Measurements from ENCODE around the gene TRPC1.
"Not testable (repeated sequence)": the region's sequence is repeated elsewhere in the genome, so short reads cannot be mapped to it uniquely, and the experiment has no call there.

The TRPC1 gene

GRCh38 chr3:142709207-142709606 is 14.6 kb upstream of the TRPC1 start:
- H3K27ac ChIP-seq = no peak overlapping the region
- H3K4me3 ChIP-seq = no peak overlapping the region
- TF ChIP-seq Cebpa-rat (IDR thresholded peaks at IDR 0.05) = no peak
- H4K20me1 ChIP-seq = no peaks in the 10 kb centered on the region
- H3K9ac ChIP-seq = no peak overlapping the region
- no peak overlapping the region for H3K4me2 ChIP-seq
- H3K4me1 ChIP-seq = no peaks in the 10 kb centered on the region
- H3K9me3 ChIP-seq = no peaks in the 10 kb centered on the region
- no peaks in the 10 kb centered on the region for H3K36me3 ChIP-seq
- H3K27me3 ChIP-seq = no peaks in the 10 kb centered on the region

DNA sequence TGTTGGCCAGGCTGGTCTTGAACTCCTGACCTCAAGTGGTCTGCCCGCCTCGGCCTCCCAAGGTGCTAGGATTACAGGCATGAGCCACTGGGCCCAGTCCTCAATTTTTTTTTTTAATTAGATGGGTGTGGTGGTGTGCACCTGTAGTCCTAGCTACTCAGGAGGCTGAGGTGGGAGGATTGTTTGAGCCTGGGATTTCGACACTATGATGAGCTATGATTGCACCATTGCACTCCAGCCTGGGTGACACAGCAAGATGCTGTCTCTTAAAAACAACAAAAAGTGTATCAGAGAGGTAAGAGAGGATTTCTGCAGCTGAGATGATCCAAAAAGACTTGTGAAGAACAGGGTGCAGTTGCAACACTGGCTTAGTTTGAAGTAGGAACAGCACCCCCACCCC is 9.0 kb upstream of the TRPC1 start:
- H3K27me3 ChIP-seq, H3K9ac ChIP-seq, H3K9me3 ChIP-seq, H3K4me1 ChIP-seq, H3K4me3 ChIP-seq, H4K20me1 ChIP-seq, H3K36me3 ChIP-seq, H3K27ac ChIP-seq, H3K4me2 ChIP-seq: not testable (repeated sequence)

- H3K4me3 ChIP-seq = no peak overlapping the region
- no peak overlapping the region for H3K9ac ChIP-seq
- no peaks in the 10 kb centered on the region for H3K4me1 ChIP-seq
- no peak overlapping the region for H3K27ac ChIP-seq
- H3K4me2 ChIP-seq = no peak overlapping the region
- H3K36me3 ChIP-seq = no peaks in the 10 kb centered on the region
- no peaks in the 10 kb centered on the region for H3K27me3 ChIP-seq
- no peaks in the 10 kb centered on the region for H4K20me1 ChIP-seq
- no peaks in the 10 kb centered on the region for H3K9me3 ChIP-seq
- no peak for TF ChIP-seq Cebpa-rat (IDR thresholded peaks at IDR 0.05)
These were observed 7.7 kb upstream of the TRPC1 start for GRCh38 chr3:142716102-142716501.

DNA sequence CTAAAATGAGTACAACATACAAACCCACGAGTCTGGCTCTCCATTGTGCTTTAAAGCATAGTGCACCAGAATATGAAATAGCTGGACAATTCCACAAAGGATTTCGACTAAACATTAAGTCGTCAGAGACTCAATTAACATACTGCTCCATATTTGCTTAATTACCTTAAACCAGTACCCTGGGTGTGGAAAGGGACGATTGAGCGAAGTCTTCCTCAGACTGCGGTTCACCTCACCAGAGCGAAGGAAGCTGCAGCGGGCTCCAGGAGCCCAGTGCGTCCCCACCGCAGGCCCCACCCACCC is 218 bp upstream of the TRPC1 start:
- no peaks in the 10 kb centered on the region for H3K9me3 ChIP-seq
- 0 out of 2 replicates have a peak, but pooled peaks cover 7% of the 10 kb centered on the region for H4K20me1 ChIP-seq
- no peak overlapping the region for H3K9ac ChIP-seq
- H3K27me3 ChIP-seq = peaks cover 8% of the 10 kb centered on the region; the same call in 1 of the 2 replicates
- H3K4me3 ChIP-seq = peak overlapping the region; percentile 94
- H3K36me3 ChIP-seq = no peaks in the 10 kb centered on the region
- H3K27ac ChIP-seq = no peak overlapping the region
- TF ChIP-seq Cebpa-rat (IDR thresholded peaks at IDR 0.05) = no peak
- H3K4me2 ChIP-seq = peak overlapping the region; percentile 96
- peaks cover 15% of the 10 kb centered on the region for H3K4me1 ChIP-seq

- no peaks in the 10 kb centered on the region for H3K36me3 ChIP-seq
- TF ChIP-seq Cebpa-rat (IDR thresholded peaks at IDR 0.05) = no peak
- H3K27ac ChIP-seq = peak overlapping the region; percentile 83
- H3K4me2 ChIP-seq = peak overlapping the region; percentile 96
- peaks cover 15% of the 10 kb centered on the region for H3K4me1 ChIP-seq
- peak overlapping the region; percentile 94 for H3K4me3 ChIP-seq
- H3K9ac ChIP-seq = peak overlapping the region; percentile 83
- H4K20me1 ChIP-seq = 0 out of 2 replicates have a peak, but pooled peaks cover 7% of the 10 kb centered on the region
- peaks cover 8% of the 10 kb centered on the region; the same call in 1 of the 2 replicates for H3K27me3 ChIP-seq
- H3K9me3 ChIP-seq = no peaks in the 10 kb centered on the region
These were observed 985 bp downstream of the TRPC1 start for GRCh38 chr3:142724682-142725356.

DNA sequence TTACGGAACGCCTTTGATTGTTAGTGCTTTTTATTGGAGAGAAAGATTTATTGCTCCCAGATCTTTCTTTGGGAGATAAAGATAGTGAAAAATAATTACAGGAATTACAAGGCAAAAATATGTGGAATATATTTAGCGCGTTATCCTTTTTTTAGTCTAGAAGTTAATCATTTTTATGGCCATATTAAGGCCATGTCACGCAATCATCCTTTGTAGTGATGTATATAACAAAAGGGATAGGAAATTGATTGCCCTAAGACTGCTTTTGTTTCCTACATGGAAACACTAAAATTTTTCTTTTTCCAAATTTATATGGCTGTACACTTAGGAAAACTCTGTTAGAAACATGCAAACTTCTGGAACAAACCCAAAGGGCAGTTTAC is 1.5 kb downstream of the TRPC1 start:
- Histone ChIP-seq H3K9ac (no peak overlapping the region), H3K4me2 (peak overlapping the region; percentile 96), H3K4me3 (peak overlapping the region; percentile 94)

GRCh38 chr3:142726017-142726416 is 2.2 kb downstream of the TRPC1 start:
- no peak overlapping the region for H3K9ac ChIP-seq
- TF ChIP-seq Cebpa-rat (IDR thresholded peaks at IDR 0.05) = no peak
- H3K27ac ChIP-seq = no peak overlapping the region
- 0 out of 2 replicates have a peak, but pooled peaks cover 7% of the 10 kb centered on the region for H4K20me1 ChIP-seq
- no peaks in the 10 kb centered on the region for H3K36me3 ChIP-seq
- H3K4me2 ChIP-seq = no peak overlapping the region
- no peak overlapping the region for H3K4me3 ChIP-seq
- H3K4me1 ChIP-seq = peaks cover 15% of the 10 kb centered on the region
- H3K9me3 ChIP-seq = no peaks in the 10 kb centered on the region
- peaks cover 8% of the 10 kb centered on the region; the same call in 1 of the 2 replicates for H3K27me3 ChIP-seq

More for the DNA sequence above, 1.5 kb downstream of the TRPC1 start:
- Histone ChIP-seq H4K20me1 (0 out of 2 replicates have a peak, but pooled peaks cover 7% of the 10 kb centered on the region), H3K36me3 (no peaks in the 10 kb centered on the region), H3K27ac (no peak overlapping the region), H3K27me3 (peaks cover 8% of the 10 kb centered on the region; the same call in 1 of the 2 replicates), H3K9me3 (no peaks in the 10 kb centered on the region), H3K4me1 (peaks cover 15% of the 10 kb centered on the region)
- TF ChIP-seq Cebpa-rat (IDR thresholded peaks at IDR 0.05) = no peak

DNA sequence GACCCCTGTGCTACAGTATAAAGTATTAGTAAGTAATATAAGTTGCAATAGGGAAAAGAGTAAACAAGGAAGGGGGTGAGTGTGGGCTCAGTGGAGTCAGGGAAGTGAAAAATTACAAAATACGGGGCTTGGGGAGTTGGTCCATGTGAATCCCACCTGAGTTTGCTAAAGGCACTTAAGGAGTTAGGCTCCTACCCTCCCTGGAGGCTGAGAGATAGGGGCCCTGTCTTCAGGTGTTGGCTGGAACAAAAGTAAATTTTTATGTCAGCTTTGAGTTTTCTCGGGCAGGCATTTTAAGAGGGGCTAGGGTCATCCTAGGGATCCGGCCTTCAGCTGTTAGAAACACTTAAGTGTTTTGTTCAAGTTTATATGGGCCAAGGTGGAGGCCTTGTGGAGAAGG is 8.2 kb downstream of the TRPC1 start:
- Histone ChIP-seq H4K20me1 (0 out of 2 replicates have a peak, but pooled peaks cover 1% of the 10 kb centered on the region), H3K4me1 (peaks cover 21% of the 10 kb centered on the region), H3K4me3 (no peak overlapping the region), H3K27me3 (no peaks in the 10 kb centered on the region), H3K9ac (no peak overlapping the region), H3K4me2 (peak overlapping the region; percentile 42), H3K9me3 (no peaks in the 10 kb centered on the region), H3K27ac (no peak overlapping the region), H3K36me3 (no peaks in the 10 kb centered on the region)
- TF ChIP-seq Cebpa-rat (IDR thresholded peaks at IDR 0.05) = no peak

DNA sequence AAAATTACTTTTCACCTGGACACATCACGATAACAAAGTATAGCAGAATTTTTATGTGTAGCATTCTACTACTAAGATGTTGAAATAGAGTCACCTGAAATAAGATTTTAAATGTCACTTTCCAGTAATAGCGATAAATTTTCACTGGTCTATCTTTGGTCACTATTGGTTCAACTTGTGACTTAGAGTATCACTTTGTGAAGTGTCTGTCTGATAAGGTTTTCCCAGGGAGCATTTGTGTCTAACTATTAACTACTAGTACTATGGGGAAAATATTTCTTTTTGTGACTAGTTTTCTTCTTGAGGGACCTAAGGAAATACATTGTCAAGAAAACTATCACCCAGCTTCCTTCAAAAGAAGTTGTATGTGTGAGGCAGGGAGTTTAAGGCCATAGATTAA is 11.0 kb downstream of the TRPC1 start:
- Histone ChIP-seq H3K4me3 (no peak overlapping the region), H3K27me3 (no peaks in the 10 kb centered on the region), H3K9me3 (no peaks in the 10 kb centered on the region), H4K20me1 (no peaks in the 10 kb centered on the region), H3K4me2 (no peak overlapping the region), H3K27ac (no peak overlapping the region), H3K4me1 (peaks cover 21% of the 10 kb centered on the region), H3K36me3 (no peaks in the 10 kb centered on the region), H3K9ac (no peak overlapping the region)
- no peak for TF ChIP-seq Cebpa-rat (IDR thresholded peaks at IDR 0.05)

GRCh38 chr3:142735462-142735861 is 11.6 kb downstream of the TRPC1 start:
- no peak for TF ChIP-seq Cebpa-rat (IDR thresholded peaks at IDR 0.05)
- Histone ChIP-seq H3K27me3 (no peaks in the 10 kb centered on the region), H3K27ac (no peak overlapping the region), H4K20me1 (no peaks in the 10 kb centered on the region), H3K4me3 (no peak overlapping the region), H3K9me3 (no peaks in the 10 kb centered on the region), H3K4me2 (no peak overlapping the region), H3K9ac (no peak overlapping the region), H3K4me1 (peaks cover 21% of the 10 kb centered on the region), H3K36me3 (no peaks in the 10 kb centered on the region)

- H4K20me1 ChIP-seq = no peaks in the 10 kb centered on the region
- H3K9me3 ChIP-seq = no peaks in the 10 kb centered on the region
- H3K4me3 ChIP-seq = no peak overlapping the region
- peaks cover 6% of the 10 kb centered on the region; the same call in 1 of the 2 replicates for H3K4me1 ChIP-seq
- no peak overlapping the region for H3K27ac ChIP-seq
- no peak overlapping the region for H3K9ac ChIP-seq
- no peak for TF ChIP-seq Cebpa-rat (IDR thresholded peaks at IDR 0.05)
- H3K36me3 ChIP-seq = no peaks in the 10 kb centered on the region
- H3K4me2 ChIP-seq = no peak overlapping the region
- no peaks in the 10 kb centered on the region for H3K27me3 ChIP-seq
These were observed 14.6 kb downstream of the TRPC1 start for GRCh38 chr3:142738396-142738795.
